Astrocyte (in vitro differentiated cells and primary cell): ENCODE results near the gene RBBP7. TPM values are rescaled to one million over a fixed set of nuclear protein-coding genes. Genes with fewer than 3 reads are reported as not detected.

Experiments used
- DNase-seq: peaks from one replicate; pipeline ENCODE4 v3.0.0-alpha.2; 2010; ENCODE audit warnings: low read depth
- FAIRE-seq: peaks from 2 replicates; lab custom pipeline; 2011; peaks lifted over from hg19 to GRCh38; lab: Jason Lieb, UNC
- H2AFZ ChIP-seq: 2 replicates; pipeline ENCODE4 v1.6.0; 2012; ENCODE audit warnings: low read depth, low read length, inconsistent platforms
- H3K27ac ChIP-seq: 2 replicates; pipeline ENCODE4 v1.5.1; 2011; ENCODE audit warnings: low read depth, low read length, inconsistent platforms
- H3K27me3 ChIP-seq: 2 replicates; pipeline ENCODE4 v1.6.0; 2011; ENCODE audit warnings: low read length, inconsistent platforms; ENCODE audit not compliant: insufficient read depth
- H3K36me3 ChIP-seq: 2 replicates; pipeline ENCODE4 v1.5.1; 2011; ENCODE audit warnings: low read length, inconsistent platforms; ENCODE audit not compliant: insufficient read depth
- H3K4me1 ChIP-seq: 2 replicates; pipeline ENCODE4 v1.5.1; 2011; ENCODE audit warnings: low read length, inconsistent platforms; ENCODE audit not compliant: insufficient read depth
- H3K4me2 ChIP-seq: 2 replicates; pipeline ENCODE4 v1.6.0; 2012; ENCODE audit warnings: low read length, inconsistent platforms
- H3K4me3 ChIP-seq: 2 replicates; pipeline ENCODE4 v1.5.1; 2011; ENCODE audit warnings: low read depth, mild to moderate bottlenecking, low read length, inconsistent platforms; ENCODE audit not compliant: insufficient read depth
- H3K79me2 ChIP-seq: 2 replicates; pipeline ENCODE4 v1.6.0; 2012; ENCODE audit warnings: mild to moderate bottlenecking, low read length, inconsistent platforms; ENCODE audit not compliant: insufficient read depth
- H3K9ac ChIP-seq: 2 replicates; pipeline ENCODE4 v1.6.0; 2012; ENCODE audit warnings: mild to moderate bottlenecking, low read length, inconsistent platforms
- H3K9me3 ChIP-seq: 2 replicates; pipeline ENCODE4 v1.5.1; 2012; ENCODE audit warnings: low read depth, mild to moderate bottlenecking, low read length, inconsistent platforms; ENCODE audit not compliant: insufficient read depth
- H4K20me1 ChIP-seq: 2 replicates; pipeline ENCODE4 v1.6.0; 2012; ENCODE audit warnings: low read length, inconsistent platforms; ENCODE audit not compliant: insufficient read depth
- H3K27ac Mint-ChIP-seq: one replicate; pipeline ENCODE4 v1.8.0; 2021; ENCODE audit warnings: mild to moderate bottlenecking, mixed read lengths; ENCODE audit not compliant: unreplicated experiment
- H3K27me3 Mint-ChIP-seq: one replicate; pipeline ENCODE4 v1.8.0; 2021; ENCODE audit warnings: low read depth, mixed read lengths; ENCODE audit not compliant: unreplicated experiment
- H3K36me3 Mint-ChIP-seq: one replicate; pipeline ENCODE4 v1.8.0; 2021; ENCODE audit warnings: low read depth, mixed read lengths; ENCODE audit not compliant: unreplicated experiment
- H3K4me1 Mint-ChIP-seq: one replicate; pipeline ENCODE4 v1.8.0; 2021; ENCODE audit warnings: low read depth, mixed read lengths; ENCODE audit not compliant: unreplicated experiment
- H3K4me3 Mint-ChIP-seq: one replicate; pipeline ENCODE4 v1.8.0; 2021; ENCODE audit warnings: mild to moderate bottlenecking, moderate library complexity, mixed read lengths; ENCODE audit not compliant: unreplicated experiment
- H3K9me3 Mint-ChIP-seq: one replicate; pipeline ENCODE4 v1.8.0; 2021; ENCODE audit warnings: mild to moderate bottlenecking, mixed read lengths; ENCODE audit not compliant: unreplicated experiment
- CTCF ChIP-seq: IDR thresholded peaks from 2 replicates; pipeline ENCODE4 v1.5.1; 2011; ENCODE audit warnings: low read depth, mild to moderate bottlenecking, inconsistent platforms, low read length, moderate library complexity; ENCODE audit not compliant: insufficient read depth
- EZH2 ChIP-seq: IDR thresholded peaks from 2 replicates; pipeline ENCODE4 v1.6.1; 2012; ENCODE audit warnings: mild to moderate bottlenecking, low read length, inconsistent platforms; ENCODE audit not compliant: insufficient read depth
- total RNA-seq: library from RNA; stranded (reverse); gene quantifications from 2 replicates; pipeline ENCODE4 v1.2.1, GENCODE V29; 2021

The RBBP7 gene
- total RNA-seq, 1 donor from 2014 or later = 86.1 TPM

GRCh38 chrX:16825264-16826035 is 44.7 kb downstream of the RBBP7 start:
- Histone ChIP-seq H3K4me1 (peaks cover 24% of the 10 kb centered on the region), H4K20me1 (no peaks in the 10 kb centered on the region), H3K4me3 (no peak overlapping the region), H3K9ac (no peak overlapping the region), H3K27ac (peak overlapping the region; percentile 31), H3K79me2 (no peaks in the 10 kb centered on the region), H3K9me3 (no peaks in the 10 kb centered on the region), H3K27me3 (no peaks in the 10 kb centered on the region), H2AFZ (no peak overlapping the region), H3K4me2 (no peak overlapping the region), H3K36me3 (no peaks in the 10 kb centered on the region)
- Mint-ChIP-seq H3K9me3 (no peaks in the 10 kb centered on the region), H3K4me3 (no peak overlapping the region), H3K4me1 (peaks cover 17% of the 10 kb centered on the region), H3K27ac (no peak overlapping the region), H3K27me3 (no peaks in the 10 kb centered on the region), H3K36me3 (no peaks in the 10 kb centered on the region)
- DNase-seq = peak; percentile 43
- peak; percentile 96 for FAIRE-seq
- TF ChIP-seq EZH2 = no peak
- TF ChIP-seq CTCF = no peak

GRCh38 chrX:16822723-16823122 is 47.4 kb downstream of the RBBP7 start:
- H3K4me2 ChIP-seq = peak overlapping the region; percentile 56
- H3K9me3 Mint-ChIP-seq = no peaks in the 10 kb centered on the region

More at GRCh38 chrX:16822723-16823122, 47.4 kb downstream of the RBBP7 start:
- TF ChIP-seq CTCF (no peak), EZH2 (no peak)
- no peak overlapping the region for H3K4me3 ChIP-seq
- H3K36me3 ChIP-seq = no peaks in the 10 kb centered on the region
- peak overlapping the region; percentile 57 for H3K9ac ChIP-seq
- H3K79me2 ChIP-seq = no peaks in the 10 kb centered on the region
- DNase-seq = peak; percentile 77
- H3K27me3 ChIP-seq = no peaks in the 10 kb centered on the region
- Mint-ChIP-seq H3K36me3 (no peaks in the 10 kb centered on the region), H3K27me3 (no peaks in the 10 kb centered on the region), H3K4me3 (no peak overlapping the region), H3K4me1 (peaks cover 5% of the 10 kb centered on the region), H3K27ac (no peak overlapping the region)
- H4K20me1 ChIP-seq = no peaks in the 10 kb centered on the region
- H3K27ac ChIP-seq = peak overlapping the region; percentile 89
- H2AFZ ChIP-seq = no peak overlapping the region
- H3K4me1 ChIP-seq = peaks cover 15% of the 10 kb centered on the region
- H3K9me3 ChIP-seq = no peaks in the 10 kb centered on the region
- peak; percentile 98 for FAIRE-seq
